Left renal pelvis (tissue), 4 donors: ENCODE data around the gene ZNF280B. TPM values are rescaled to one million over a fixed set of nuclear protein-coding genes. Genes with fewer than 3 reads are reported as not detected.
"Not testable (repeated sequence)": the region's sequence is repeated elsewhere in the genome, so short reads cannot be mapped to it uniquely, and the experiment has no call there.

Experiments used
- DNase-seq, 4 donors: peaks; one replicate each; pipeline ENCODE4 v3.0.0-alpha.2; 2013; ENCODE audit warnings: low read depth in 4 of 4, low spot score in 3 of 4
- polyA plus RNA-seq, 4 donors: library from polyadenylated mRNA; unstranded; fragments of 120-200 nt; gene quantifications; one replicate each; pipeline ENCODE4 v1.2.1, GENCODE V29; 2013; ENCODE audit not compliant: insufficient read length in 4 of 4

Gene ZNF280B
- polyA plus RNA-seq, 4 donors, result 4.9 to 5.3 (median 5.0) TPM

DNA sequence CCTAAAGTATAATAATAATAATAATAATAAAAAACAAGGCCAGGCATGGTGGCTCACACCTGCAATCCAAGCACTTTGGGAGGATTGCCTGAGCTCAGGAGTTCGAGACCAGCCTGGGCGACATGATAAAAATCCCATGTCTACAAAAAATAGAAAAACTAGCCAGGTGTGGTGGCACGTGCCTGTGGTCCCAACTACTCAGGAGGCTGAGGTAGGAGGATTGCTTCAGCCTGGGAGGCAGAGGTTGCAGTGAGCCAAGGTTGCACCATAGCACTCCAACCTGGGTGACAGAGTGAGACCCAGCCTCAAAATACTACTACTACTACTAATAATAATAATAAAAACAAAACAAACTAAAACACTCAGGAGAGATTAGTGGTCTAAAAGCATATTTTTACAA is 27.1 kb upstream of the ZNF280B start:
- DNase-seq, result no peak

GRCh38 chr22:22534604-22535415 is 26.3 kb upstream of the ZNF280B start:
- DNase-seq, result no peak

DNA sequence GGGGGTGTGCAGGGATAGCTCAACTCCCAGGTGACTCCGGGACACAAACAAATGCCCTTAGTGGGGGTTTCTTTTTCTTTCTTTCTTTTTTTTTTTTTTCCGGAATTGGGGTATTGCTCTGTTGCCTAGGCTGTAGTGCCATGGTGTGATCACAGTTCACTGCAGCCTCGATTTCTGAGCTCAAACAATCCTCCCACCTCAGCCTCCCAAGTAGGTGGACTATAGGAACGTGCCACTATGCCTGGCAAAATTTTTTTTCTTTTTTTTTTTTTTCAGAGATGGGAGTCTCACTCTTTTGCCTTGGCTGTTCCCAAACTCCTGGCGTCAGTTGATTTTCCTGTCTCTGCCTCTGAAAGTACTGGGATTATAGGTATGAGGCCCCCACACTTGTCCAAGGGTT is 25.3 kb upstream of the ZNF280B start:
- DNase-seq, result no peak

- DNase-seq, result no peak
Observed at GRCh38 chr22:22533417-22533816, 24.9 kb upstream of the ZNF280B start.

GRCh38 chr22:22532547-22533071 is 24.1 kb upstream of the ZNF280B start:
- DNase-seq, result not testable (repeated sequence)

- DNase-seq, result no peak
Observed at GRCh38 chr22:22531770-22532546, 23.4 kb upstream of the ZNF280B start.

DNA sequence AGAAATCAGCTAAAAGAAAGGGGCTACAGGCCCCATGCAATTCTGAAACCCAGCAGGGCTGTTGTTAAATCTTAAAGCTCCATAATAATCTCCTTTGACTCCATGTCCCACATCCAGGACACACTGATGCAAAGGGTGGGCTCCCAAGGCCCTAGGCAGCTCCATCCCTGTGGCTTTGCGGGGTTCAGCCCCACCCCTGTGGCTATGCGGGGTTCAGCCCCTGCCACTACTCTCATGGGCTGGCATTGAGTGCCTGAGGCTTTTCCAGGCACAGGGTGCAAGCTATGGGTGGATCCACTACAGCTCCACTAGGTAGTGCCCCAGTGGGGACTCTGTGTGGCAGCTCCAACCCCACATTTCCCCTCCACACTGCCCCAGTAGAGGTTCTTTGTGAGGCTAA is 20.2 kb upstream of the ZNF280B start:
- no peak for DNase-seq

DNA sequence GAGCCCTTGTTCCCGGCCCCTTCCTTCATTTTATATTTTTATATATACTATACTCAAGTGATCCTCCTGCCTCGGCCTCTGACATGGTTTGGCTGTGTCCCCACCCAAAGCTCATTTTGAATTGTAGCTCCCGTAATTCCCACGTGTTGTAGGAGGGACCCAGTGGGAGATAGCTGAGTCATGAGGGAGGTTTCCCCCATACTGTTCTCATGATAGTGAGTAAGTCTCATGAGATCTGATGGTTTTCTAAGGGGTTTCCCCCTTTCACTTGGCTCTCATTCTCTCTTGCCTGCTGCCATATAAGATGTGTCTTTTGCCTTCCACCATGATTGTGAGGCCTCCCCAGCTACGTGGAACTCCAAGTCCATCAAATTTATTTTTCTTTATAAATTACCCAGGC is 18.8 kb upstream of the ZNF280B start:
- DNase-seq, result no peak

- no peak for DNase-seq
Observed at GRCh38 chr22:22526125-22526912, 17.8 kb upstream of the ZNF280B start.

GRCh38 chr22:22523494-22523893 is 15.0 kb upstream of the ZNF280B start:
- no peak for DNase-seq

GRCh38 chr22:22521631-22522030 is 13.1 kb upstream of the ZNF280B start:
- no peak for DNase-seq

DNA sequence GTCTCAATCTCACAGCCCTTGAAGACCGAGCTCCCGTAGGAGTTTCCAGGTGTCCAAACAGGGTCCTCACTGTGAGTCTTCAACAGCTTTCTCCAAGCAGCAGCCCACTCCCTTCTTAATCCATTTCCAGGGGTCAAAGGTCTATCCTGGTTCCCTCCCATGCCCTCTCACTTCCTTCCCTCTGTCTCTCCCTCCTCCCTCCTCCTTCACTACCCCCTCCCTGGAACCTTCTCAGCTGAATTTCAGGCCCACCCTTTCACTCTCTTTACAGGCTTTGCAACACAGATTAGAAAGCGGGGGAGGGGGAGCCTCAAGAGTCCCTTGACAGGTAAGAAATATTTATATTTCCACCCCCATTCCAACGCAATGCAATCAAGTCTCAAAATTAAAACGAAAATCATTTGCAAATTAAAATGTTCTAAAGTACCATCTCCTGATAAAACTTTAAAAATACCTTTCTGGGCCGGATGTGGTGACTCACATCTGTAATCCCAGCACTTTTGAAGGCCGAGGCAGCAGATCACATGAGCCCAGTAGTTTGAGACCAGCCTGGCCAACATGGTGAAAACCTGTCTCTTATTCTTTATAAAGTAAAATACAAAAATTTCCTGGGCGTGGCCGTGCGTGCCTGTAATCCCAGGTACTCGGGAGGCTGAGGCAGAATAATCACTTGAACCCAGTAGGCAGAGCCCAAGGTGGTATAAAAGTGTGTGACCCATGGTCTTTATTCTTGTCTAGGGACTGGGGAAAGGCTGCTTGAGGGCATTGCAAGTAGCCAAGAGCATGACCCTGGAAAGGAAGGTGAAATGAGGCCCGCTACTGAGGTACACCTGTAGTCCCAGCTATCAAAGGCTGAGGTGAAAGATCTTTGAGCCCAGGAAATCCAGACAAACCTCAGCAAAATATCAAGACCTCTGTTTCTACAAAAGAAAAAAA is 12.4 kb upstream of the ZNF280B start:
- no peak for DNase-seq

GRCh38 chr22:22520020-22520656 is 11.6 kb upstream of the ZNF280B start, which contains the start of gene ZNF280A:
ZNF280A (minus strand) TSS chr22:22520270; CDS start chr22:22515630, 4,640 bp downstream.
- DNase-seq, result no peak

DNA sequence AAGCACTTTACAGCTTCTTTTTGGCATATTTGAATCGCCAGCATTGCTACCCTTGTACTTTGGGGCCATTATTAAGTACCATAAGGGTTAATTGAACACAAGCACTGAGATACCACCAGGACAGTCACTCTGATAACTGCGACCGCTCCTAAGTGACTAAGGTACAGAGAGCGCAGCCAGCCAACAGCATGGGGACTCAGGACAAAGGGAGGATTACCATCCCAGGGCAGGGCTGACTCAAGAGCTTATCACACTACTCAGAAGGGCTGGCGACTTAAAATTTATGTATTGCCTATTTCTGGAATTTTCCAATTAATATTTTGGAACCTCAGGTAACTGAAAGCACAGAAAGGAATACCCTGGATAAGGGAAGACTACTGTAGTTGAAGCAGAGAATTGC is 11.0 kb upstream of the ZNF280B start:
- no peak for DNase-seq

DNA sequence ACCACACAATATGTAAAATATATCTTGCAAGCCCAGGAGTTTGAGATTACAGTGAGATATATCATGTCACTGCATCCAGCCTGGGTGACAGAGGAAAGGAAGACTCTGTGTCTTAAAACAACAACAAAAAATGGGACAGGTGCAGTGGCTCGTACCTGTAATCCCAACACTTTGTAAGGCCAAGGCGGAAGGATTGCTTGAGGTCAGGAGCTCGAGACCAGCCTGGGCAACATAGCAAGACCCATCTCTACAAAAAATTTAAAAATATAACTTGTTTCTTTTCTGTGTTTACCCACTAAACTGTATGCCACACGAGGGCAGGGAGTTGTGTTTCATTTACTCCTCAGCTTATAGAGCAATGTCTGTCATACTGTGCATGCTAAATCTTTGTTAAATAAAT is 8.4 kb upstream of the ZNF280B start:
- no peak for DNase-seq

- no peak for DNase-seq
Observed at GRCh38 chr22:22515890-22516289, 7.3 kb upstream of the ZNF280B start.

GRCh38 chr22:22514431-22514830 is 5.9 kb upstream of the ZNF280B start:
- not testable (repeated sequence) for DNase-seq

GRCh38 chr22:22513619-22514018 is 5.1 kb upstream of the ZNF280B start:
- no peak for DNase-seq

GRCh38 chr22:22512951-22513350 is 4.4 kb upstream of the ZNF280B start:
- no peak for DNase-seq
